ENCODE results near the gene MAP1LC3A.

MAP1LC3A gene

GRCh38 chr20:34573541-34574300 is 15.2 kb downstream of the MAP1LC3A start:
- in situ Hi-C loops (cut with MboI; ENCODE audit: low sequenced_read_pairs): no loop called here

- in situ Hi-C loops (cut with MboI; ENCODE audit: low sequenced_read_pairs): no loop called here
These were observed 15.9 kb downstream of the MAP1LC3A start for GRCh38 chr20:34574426-34574825.

GRCh38 chr20:34574861-34575260 is 16.3 kb downstream of the MAP1LC3A start:
- in situ Hi-C loops (cut with MboI; ENCODE audit: low sequenced_read_pairs): no loop called here

GRCh38 chr20:34575271-34575670 is 16.8 kb downstream of the MAP1LC3A start:
- in situ Hi-C loops (cut with MboI; ENCODE audit: low sequenced_read_pairs): no loop called here

GRCh38 chr20:34575756-34576155 is 17.2 kb downstream of the MAP1LC3A start:
- in situ Hi-C loops (cut with MboI; ENCODE audit: low sequenced_read_pairs): no loop called here

- in situ Hi-C loops (cut with MboI; ENCODE audit: low sequenced_read_pairs): no loop called here
These were observed 18.5 kb downstream of the MAP1LC3A start for GRCh38 chr20:34577061-34577460.

- in situ Hi-C loops (cut with MboI; ENCODE audit: low sequenced_read_pairs): no loop called here
These were observed 19.5 kb downstream of the MAP1LC3A start for GRCh38 chr20:34578025-34578424.

- in situ Hi-C loops (cut with MboI; ENCODE audit: low sequenced_read_pairs): no loop called here
These were observed 20.0 kb downstream of the MAP1LC3A start for GRCh38 chr20:34578521-34578920.

GRCh38 chr20:34579191-34579978 is 20.9 kb downstream of the MAP1LC3A start:
- in situ Hi-C loops (cut with MboI; ENCODE audit: low sequenced_read_pairs): no loop called here

- in situ Hi-C loops (cut with MboI; ENCODE audit: low sequenced_read_pairs): no loop called here
These were observed 21.7 kb downstream of the MAP1LC3A start for GRCh38 chr20:34579979-34580940.

GRCh38 chr20:34581341-34582184 is 23.0 kb downstream of the MAP1LC3A start:
- in situ Hi-C loops (cut with MboI; ENCODE audit: low sequenced_read_pairs): no loop called here

GRCh38 chr20:34582221-34582620 is 23.7 kb downstream of the MAP1LC3A start:
- in situ Hi-C loops (cut with MboI; ENCODE audit: low sequenced_read_pairs): no loop called here

GRCh38 chr20:34582911-34583310 is 24.4 kb downstream of the MAP1LC3A start:
- in situ Hi-C loops (cut with MboI; ENCODE audit: low sequenced_read_pairs): no loop called here

- in situ Hi-C loops (cut with MboI; ENCODE audit: low sequenced_read_pairs): no loop called here
These were observed 25.0 kb downstream of the MAP1LC3A start for GRCh38 chr20:34583544-34583943.

- in situ Hi-C loops (cut with MboI; ENCODE audit: low sequenced_read_pairs): no loop called here
These were observed 26.5 kb downstream of the MAP1LC3A start for GRCh38 chr20:34585019-34585418.

- in situ Hi-C loops (cut with MboI; ENCODE audit: low sequenced_read_pairs): no loop called here
These were observed 28.1 kb downstream of the MAP1LC3A start for GRCh38 chr20:34586488-34587163.

- in situ Hi-C loops (cut with MboI; ENCODE audit: low sequenced_read_pairs): no loop called here
These were observed 37.1 kb downstream of the MAP1LC3A start for GRCh38 chr20:34595377-34596184.

- in situ Hi-C loops (cut with MboI; ENCODE audit: low sequenced_read_pairs): no loop called here
These were observed 42.6 kb downstream of the MAP1LC3A start for GRCh38 chr20:34600892-34601653.

Measured in HL-60/S4 (cell line).